DMS153 (cell line): ENCODE data around the gene STAT3.
"Not testable (repeated sequence)": the region's sequence is repeated elsewhere in the genome, so short reads cannot be mapped to it uniquely, and the experiment has no call there.

Experiments used
- DNase-seq: peaks from one replicate; lab custom pipeline; 2025; lab: John Stamatoyannopoulos, UW

The STAT3 gene

DNA sequence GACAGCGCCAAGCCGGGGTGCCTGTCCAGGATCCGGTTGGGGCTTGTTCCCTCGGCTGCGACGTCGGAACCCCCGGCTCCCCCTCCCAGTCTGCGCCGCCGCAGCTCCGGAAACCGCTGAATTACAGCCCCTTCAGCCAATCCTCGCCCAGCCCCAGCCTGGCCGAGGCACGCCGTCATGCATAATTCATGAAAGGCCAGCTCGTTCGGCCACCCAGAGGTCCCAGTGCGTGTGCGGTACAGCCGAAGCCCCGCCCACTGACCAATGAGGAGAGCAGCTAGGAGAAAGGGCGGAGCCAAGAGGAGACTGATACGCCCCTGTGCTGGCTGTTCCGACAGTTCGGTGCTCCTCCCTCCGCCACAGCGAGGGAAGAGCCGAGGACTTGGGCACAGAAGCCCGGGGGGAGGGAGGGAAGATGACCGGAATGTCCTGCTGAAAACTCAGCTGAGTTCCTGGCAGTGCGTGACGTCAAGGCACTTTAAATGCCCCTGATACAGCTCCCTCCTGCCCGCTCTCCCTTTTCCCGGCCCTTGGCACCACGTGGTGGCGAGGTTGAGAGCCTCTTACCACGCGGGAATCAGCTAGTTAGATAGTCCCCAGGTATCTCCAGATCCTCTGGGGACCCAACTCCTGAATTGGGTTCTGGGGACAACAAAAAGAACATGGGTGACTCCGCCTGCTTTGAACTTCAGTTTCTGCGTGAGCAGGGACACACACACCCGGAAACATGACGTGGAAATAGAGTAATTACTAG is at the start of gene STAT3:
Gene STAT3 (minus strand): TSS at position 62 of the 754 bp plus-strand sequence. CDS start 39,926 bp downstream, outside the sequence.
- DNase-seq = peak; percentile 99

GRCh38 chr17:42436391-42436790 is 48.1 kb upstream of the STAT3 start:
- no peak for DNase-seq

DNA sequence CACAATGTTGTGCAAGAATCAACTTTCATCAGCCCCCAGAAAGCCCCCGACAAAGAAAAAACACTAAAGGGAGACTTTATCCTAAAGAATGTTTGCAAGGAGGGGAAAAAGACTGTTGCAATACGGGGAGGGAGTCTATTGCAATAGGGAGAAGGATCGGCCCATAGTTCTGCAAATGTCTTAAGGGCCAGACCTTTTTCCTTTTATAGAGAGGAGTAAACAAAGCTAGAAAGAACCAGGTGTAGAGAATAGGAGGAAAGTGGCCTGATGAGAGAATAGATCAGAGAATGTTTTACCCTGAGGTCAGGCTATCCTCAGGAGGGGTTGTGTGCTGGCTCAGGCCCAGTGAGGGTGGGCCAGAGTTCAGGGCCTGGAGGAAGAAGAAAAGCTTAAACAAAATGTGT is 43.5 kb upstream of the STAT3 start:
- no peak for DNase-seq

- no peak for DNase-seq
Measured at GRCh38 chr17:42429726-42430447, 41.6 kb upstream of the STAT3 start.

- DNase-seq = peak; percentile 60
Measured at GRCh38 chr17:42428141-42428944, 40.1 kb upstream of the STAT3 start.

GRCh38 chr17:42424991-42425610 is 36.9 kb upstream of the STAT3 start:
- no peak for DNase-seq

- no peak for DNase-seq
Measured at GRCh38 chr17:42423766-42424165, 35.5 kb upstream of the STAT3 start.

- no peak for DNase-seq
Measured at GRCh38 chr17:42422958-42423712, 34.9 kb upstream of the STAT3 start, which contains the start of gene CAVIN1. TSS of gene CAVIN1 (minus strand) at chr17:42423256. CDS start at chr17:42423097, 159 bp downstream.

DNA sequence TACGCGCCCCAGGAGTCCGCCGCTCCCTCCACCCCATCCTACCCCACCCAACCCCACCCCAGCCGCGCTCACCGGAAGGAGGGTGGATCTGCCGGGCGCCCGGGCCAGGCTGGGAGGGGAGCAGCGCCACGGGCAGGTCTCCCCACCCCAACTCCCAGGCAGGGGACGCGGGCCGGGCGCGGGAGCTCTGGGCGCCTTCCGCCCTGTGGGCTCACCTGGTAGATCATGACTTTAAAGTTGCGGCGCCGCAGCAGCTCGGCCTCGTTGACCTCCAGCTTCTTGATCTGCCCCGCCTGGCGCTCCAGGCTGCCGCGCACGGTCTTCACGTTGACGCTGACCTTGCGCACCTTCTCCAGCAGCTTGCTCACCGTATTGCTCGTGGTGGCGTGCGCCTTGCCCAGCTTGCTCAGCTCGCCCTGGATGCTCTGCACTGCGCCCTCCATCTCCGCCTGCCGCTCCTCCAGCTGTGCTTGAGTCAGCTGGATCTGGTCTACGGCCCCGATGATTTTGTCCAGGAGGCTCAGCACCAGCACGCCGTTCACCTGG is 34.2 kb upstream of the STAT3 start:
- no peak for DNase-seq

- DNase-seq = no peak
Measured at GRCh38 chr17:42421507-42422338, 33.5 kb upstream of the STAT3 start.

- DNase-seq = no peak
Measured at GRCh38 chr17:42421136-42421506, 32.9 kb upstream of the STAT3 start.

DNA sequence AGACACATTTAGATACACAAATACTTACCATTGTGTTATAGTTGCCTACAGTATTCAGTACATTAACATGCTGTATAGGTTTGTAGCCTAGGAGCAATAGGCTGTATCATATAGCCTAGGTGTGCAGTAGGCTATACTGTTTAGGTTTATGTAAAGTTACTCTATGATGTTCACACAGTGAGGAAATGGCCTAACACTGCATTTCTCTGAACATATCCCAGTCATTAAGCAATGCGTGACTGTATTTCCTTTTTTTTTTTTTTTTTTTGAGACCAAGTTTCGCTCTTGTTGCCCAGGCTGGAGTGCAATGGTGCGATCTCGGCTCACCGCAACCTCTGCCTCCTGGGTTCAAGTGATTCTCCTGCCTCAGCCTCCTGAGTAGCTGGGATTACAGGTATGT is 29.7 kb upstream of the STAT3 start:
- not testable (repeated sequence) for DNase-seq

GRCh38 chr17:42414704-42415409 is 26.6 kb upstream of the STAT3 start:
- no peak for DNase-seq

GRCh38 chr17:42413464-42414040 is 25.3 kb upstream of the STAT3 start:
- DNase-seq = no peak

DNA sequence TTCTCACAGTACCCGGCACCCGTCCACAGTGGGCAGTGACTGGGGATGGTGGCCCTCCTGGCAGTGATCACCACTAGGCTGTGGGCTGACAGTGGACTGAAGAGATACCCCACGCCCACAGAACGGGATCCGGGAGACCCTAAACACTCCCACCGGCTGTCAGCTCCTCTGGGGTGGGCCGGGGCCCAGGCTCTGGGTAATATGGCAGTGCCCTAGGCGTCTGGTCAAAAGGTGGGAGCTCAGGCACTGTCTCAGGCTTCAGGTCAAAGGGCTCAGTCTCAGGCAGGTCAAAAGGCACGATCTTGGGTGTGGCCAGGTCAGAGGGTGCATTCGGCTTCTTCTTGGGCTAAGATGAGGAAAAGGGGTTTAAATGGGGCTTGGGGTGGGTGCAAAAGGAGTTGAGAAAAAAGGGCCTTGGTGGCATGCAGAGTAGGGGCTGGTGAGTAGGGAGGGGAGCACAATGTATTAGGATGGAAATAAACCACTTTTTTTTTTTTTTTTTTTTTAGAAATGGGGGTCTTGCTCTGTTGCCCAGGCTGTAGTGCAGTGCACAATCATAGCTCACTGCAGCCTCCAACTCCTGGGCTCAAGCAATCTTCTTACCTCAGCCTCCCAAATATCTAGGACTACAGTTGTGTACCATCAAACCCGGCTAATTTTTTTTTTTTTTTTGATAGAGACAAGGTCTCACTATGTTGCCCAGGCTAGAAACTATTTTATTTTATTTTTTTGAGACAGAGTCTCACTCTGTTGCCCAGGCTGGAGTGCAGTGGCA is 23.9 kb upstream of the STAT3 start:
- no peak for DNase-seq

- DNase-seq = no peak
Measured at GRCh38 chr17:42411361-42411760, 23.1 kb upstream of the STAT3 start.

GRCh38 chr17:42410319-42410685 is 22.1 kb upstream of the STAT3 start:
- no peak for DNase-seq
